Body of pancreas (tissue), 4 donors: Measurements from ENCODE around the gene SH3D19. TPM values are rescaled to one million over a fixed set of nuclear protein-coding genes. Genes with fewer than 3 reads are reported as not detected.
A peak's percentile ranks its signal among the peaks of the same experiment; 100 is the strongest.

ENCODE experiments used
- ATAC-seq: fragments of 150-250 bp; one replicate; pipeline ENCODE4 v1.9.1; 2016
- DNase-seq, 4 donors: peaks; one replicate each; pipeline ENCODE4 v3.0.0-alpha.2; 2019
- H3K27ac ChIP-seq, 4 donors: fragments of 200-600 bp; sonication (generic); 1 replicate in 3 of 4; 2 replicates in 1 of 4; pipeline versions ENCODE4 v1.5.1 to v1.6.1; 2016 to 2019; ENCODE audit warnings: mild to moderate bottlenecking in 1 of 4, mixed read lengths in 1 of 4, moderate library complexity in 1 of 4
- H3K27me3 ChIP-seq, 2 donors: fragments of 200-600 bp; sonication (generic); one replicate each; pipeline ENCODE4 v1.6.0; 2016; ENCODE audit warnings: mild to moderate bottlenecking in 1 of 2
- H3K36me3 ChIP-seq, 2 donors: fragments of 200-600 bp; sonication (generic); replicated peaks in 1 of 2; 2 replicates each; pipeline ENCODE4 v1.5.1; 2016; ENCODE audit warnings: low read depth in 2 of 2; ENCODE audit not compliant: insufficient read depth in 1 of 2
- H3K4me1 ChIP-seq: fragments of 200-600 bp; sonication (generic); one replicate; pipeline ENCODE4 v1.6.0; 2016
- H3K4me3 ChIP-seq, 2 donors: fragments of 200-600 bp; sonication (generic); 1 replicate in 1 of 2; 2 replicates in 1 of 2; pipeline ENCODE4 v1.5.1; 2016 to 2019
- H3K9me3 ChIP-seq, 3 donors: fragments of 200-600 bp; sonication (generic); 1 replicate in 2 of 3; 2 replicates in 1 of 3; pipeline ENCODE4 v1.5.1; 2016
- POLR2A ChIP-seq, 3 donors: fragments of 450-650 bp; IDR thresholded peaks; one replicate each; pipeline ENCODE4 v1.6.1; 2016; ENCODE audit warnings: antibody characterized with exemption in 3 of 3, mild to moderate bottlenecking in 2 of 3
- WGBS, 2 donors: methylation state at CpG; one replicate each; pipeline ENCODE4 v1.1.5; 2017; 5-methylcytosine and 5-hydroxymethylcytosine counted together
- intact Hi-C: fragments of 100-400 bp; cut with DNase I; formaldehyde crosslinking; loops from one replicate; pipeline ENCODE4 v1.15.1; 2023
- total RNA-seq, 2 donors: library from RNA; depleted of rRNA; stranded (reverse); fragments of >200 nt; gene quantifications; one replicate each; pipeline ENCODE4 v1.1.0, GENCODE V29; 2016
- TF ChIP-seq, protein P1 (sequence below), 7 experiments: fragments of 450-650 bp in 4 of 7; fragments of 200-600 bp in 3 of 7; sonication (generic) in 3 of 7; IDR thresholded peaks; one replicate each; pipeline ENCODE4 v1.5.1; 2016 to 2019; ENCODE audit warnings: antibody characterized with exemption in 7 of 7

The SH3D19 gene, protein sequence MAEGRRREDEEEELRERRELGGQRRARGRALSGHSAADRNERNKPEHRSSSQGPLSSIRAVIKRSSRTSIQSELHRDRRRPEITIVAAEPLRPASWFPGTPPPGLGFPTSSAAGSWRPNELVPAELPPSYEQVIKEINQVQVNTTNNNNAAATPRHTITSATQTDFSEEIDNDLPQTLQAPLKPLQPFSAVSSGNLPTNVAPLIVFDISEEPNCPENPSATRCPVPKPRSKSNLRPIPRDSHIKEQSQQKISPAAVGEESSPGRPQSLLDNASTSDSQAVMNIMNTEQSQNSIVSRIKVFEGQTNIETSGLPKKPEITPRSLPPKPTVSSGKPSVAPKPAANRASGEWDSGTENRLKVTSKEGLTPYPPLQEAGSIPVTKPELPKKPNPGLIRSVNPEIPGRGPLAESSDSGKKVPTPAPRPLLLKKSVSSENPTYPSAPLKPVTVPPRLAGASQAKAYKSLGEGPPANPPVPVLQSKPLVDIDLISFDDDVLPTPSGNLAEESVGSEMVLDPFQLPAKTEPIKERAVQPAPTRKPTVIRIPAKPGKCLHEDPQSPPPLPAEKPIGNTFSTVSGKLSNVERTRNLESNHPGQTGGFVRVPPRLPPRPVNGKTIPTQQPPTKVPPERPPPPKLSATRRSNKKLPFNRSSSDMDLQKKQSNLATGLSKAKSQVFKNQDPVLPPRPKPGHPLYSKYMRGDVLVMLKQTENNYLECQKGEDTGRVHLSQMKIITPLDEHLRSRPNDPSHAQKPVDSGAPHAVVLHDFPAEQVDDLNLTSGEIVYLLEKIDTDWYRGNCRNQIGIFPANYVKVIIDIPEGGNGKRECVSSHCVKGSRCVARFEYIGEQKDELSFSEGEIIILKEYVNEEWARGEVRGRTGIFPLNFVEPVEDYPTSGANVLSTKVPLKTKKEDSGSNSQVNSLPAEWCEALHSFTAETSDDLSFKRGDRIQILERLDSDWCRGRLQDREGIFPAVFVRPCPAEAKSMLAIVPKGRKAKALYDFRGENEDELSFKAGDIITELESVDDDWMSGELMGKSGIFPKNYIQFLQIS
- total RNA-seq: 10 to 100 TPM; 38.1 to 42.8 TPM

DNA sequence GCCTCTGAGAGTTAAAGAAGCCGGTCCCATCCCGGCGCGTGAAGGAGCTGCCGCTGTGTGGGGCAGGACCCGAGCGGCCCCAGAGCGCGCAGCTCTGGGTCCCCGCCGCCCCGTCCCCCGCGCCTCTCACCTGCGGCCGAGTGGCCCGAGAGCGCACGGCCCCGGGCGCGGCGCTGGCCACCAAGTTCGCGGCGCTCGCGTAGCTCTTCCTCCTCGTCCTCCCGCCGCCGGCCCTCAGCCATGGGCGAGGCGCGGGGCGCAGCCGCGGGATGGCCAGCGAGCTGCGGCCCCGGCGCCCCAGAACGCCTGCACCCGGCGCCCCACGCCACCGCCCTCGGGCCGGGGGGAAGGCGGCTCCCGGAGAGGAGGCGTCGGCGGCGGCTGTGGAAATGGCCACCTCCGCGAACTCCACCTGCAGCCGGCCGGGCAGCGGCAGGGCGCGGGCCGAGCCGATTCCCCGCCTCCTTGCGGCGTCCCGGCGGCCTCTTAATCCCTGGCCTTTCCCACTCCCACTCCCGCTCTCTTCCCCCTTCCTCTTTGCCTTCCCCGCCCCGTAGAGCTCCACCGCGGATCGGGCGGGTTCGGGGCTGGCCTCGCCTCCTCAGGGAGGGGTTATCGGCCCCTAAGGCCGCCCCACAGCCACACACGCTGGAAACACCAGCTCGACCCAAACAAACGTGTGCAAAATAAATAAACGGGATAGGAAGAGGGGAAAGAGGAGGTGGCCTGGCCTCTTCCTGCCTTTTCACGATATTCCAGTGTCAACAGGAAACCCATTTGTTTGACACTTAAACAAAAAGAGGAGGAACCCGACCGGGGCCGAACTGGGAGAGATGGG lies at the start of gene SH3D19:
TSS of gene SH3D19 (minus strand) at position 495 of the 838 bp plus-strand sequence. CDS start at position 242, 253 bp downstream.
- no peaks in the 10 kb centered on the region for H3K36me3 ChIP-seq
- peak within 1 kb of the TSS; percentile 44 to 67 for H3K4me3 ChIP-seq
- DNase-seq (peak; percentile 68 to 80 (median 76)), ATAC-seq (peak; percentile 81)
- H3K4me1 ChIP-seq: peaks cover 20% of the 10 kb centered on the region
- H3K9me3 ChIP-seq: no peaks in the 10 kb centered on the region
- intact Hi-C loops: no loop called here
- 0 to 1% methylated on average over 19 to 83 of the region's 88 CpGs for WGBS, 2 donors
- TF ChIP-seq, protein P1, sequence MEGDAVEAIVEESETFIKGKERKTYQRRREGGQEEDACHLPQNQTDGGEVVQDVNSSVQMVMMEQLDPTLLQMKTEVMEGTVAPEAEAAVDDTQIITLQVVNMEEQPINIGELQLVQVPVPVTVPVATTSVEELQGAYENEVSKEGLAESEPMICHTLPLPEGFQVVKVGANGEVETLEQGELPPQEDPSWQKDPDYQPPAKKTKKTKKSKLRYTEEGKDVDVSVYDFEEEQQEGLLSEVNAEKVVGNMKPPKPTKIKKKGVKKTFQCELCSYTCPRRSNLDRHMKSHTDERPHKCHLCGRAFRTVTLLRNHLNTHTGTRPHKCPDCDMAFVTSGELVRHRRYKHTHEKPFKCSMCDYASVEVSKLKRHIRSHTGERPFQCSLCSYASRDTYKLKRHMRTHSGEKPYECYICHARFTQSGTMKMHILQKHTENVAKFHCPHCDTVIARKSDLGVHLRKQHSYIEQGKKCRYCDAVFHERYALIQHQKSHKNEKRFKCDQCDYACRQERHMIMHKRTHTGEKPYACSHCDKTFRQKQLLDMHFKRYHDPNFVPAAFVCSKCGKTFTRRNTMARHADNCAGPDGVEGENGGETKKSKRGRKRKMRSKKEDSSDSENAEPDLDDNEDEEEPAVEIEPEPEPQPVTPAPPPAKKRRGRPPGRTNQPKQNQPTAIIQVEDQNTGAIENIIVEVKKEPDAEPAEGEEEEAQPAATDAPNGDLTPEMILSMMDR (IDR thresholded peaks at IDR 0.05): peak in 3 of 7 experiments; percentile 18 to 23 (median 22)
- TF ChIP-seq POLR2A (IDR thresholded peaks at IDR 0.05): peak; percentile 63 to 68 (median 64)
- no peaks in the 10 kb centered on the region for H3K27me3 ChIP-seq
- peak within 1 kb of the TSS; percentile 78 to 92 (median 88) for H3K27ac ChIP-seq

DNA sequence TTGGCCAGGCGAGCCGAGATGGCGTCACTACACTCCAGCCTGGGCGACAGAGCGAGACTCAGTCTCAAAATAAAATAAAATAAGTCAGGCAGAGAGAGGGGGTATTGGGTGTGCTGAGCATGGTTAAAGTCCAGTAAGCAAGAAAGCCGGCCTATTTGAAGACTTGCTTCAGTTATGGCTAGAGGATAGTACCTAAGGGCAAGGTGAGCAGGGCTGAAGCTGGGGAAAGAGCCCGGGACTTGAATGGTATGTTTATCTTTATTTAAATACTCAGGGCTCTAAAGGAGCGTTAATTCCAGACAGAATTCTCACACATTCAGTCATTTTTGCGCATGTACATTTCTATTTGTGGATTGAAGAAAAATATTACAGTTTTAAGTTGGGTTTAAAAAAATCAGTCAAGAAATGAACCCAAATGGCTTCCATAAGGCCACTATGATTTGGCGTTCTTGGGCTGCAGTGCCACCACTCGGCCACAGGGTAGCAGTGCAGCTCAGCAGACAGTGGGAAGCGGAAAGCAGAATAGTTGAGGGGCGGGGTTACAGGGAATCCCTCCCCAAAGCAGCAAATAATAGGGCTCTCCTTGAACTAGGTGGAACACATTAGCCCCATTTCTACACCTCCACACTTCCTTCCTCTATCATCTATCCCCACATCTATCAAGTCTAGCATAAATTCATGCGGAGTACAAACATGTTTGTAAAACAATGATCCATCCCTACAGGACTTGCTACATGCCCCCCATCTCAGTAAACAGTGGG lies 37.2 kb upstream of the SH3D19 start:
- WGBS, 2 donors: 29 to 41% methylated on average over 11 to 14 of the region's 14 CpGs
- no peaks in the 10 kb centered on the region for H3K4me1 ChIP-seq
- peak; percentile 99 for ATAC-seq
- no peaks in the 10 kb centered on the region for H3K27me3 ChIP-seq
- intact Hi-C loops: no loop called here
- H3K9me3 ChIP-seq: no peaks in the 10 kb centered on the region
- no peak for TF ChIP-seq POLR2A (IDR thresholded peaks at IDR 0.05)
- TF ChIP-seq, protein P1 (IDR thresholded peaks at IDR 0.05): peak; percentile 95 to 98 (median 97)
- peak; percentile 87 to 90 (median 88) for DNase-seq
- no peaks in the 10 kb centered on the region for H3K36me3 ChIP-seq
- no peak overlapping the region for H3K4me3 ChIP-seq
- H3K27ac ChIP-seq: peak overlapping the region in 1 of 4 donors; percentile 18

DNA sequence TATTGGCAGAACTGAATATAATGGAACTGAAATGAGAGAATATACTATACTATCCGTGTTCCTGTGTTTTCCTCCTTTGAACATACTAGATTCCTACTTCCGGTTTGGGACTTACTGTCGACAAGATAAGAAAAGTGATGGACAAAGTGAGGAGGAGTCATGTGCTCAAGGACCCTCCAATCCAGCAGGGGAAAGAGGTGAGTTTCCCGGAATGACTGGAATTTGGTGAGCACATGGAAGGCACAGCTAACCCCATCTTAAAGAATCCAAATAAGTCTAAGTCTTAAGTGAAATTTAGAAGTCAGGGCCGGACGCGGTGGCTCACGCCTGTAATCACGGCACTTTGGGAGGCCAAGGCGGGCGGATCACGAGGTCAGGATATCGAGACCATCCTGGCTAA lies 36.6 kb upstream of the SH3D19 start:
- Histone ChIP-seq H3K27me3 (no peaks in the 10 kb centered on the region), H3K36me3 (no peaks in the 10 kb centered on the region), H3K4me3 (no peak overlapping the region), H3K4me1 (no peaks in the 10 kb centered on the region), H3K9me3 (no peaks in the 10 kb centered on the region), H3K27ac (no peak overlapping the region)
- 85 to 88% methylated on average over 13 of the region's 13 CpGs for WGBS, 2 donors
- ATAC-seq (no peak), DNase-seq (no peak)
- TF ChIP-seq, protein P1 (IDR thresholded peaks at IDR 0.05): no peak
- no peak for TF ChIP-seq POLR2A (IDR thresholded peaks at IDR 0.05)
- intact Hi-C loops: no loop called here

DNA sequence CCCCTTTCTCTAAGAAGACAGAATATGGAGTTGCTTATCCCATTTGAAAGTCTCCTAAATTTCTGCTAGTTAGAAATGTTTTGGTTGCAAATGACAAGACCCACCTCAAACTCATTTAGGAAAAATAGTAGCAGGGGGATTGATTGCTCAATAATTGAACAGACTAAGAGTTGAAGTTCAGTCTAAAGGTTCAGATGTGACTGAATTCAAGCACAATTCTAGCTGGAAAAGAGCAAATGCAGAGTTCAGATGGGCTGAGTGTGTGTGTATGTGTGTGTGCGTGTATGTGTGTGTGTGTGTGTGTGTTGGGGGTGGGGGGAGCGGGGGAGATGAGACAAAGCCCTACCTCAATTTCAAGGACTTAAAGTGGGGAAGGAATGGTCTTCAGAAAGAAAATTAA lies 35.7 kb upstream of the SH3D19 start:
- H3K36me3 ChIP-seq: no peaks in the 10 kb centered on the region
- no peaks in the 10 kb centered on the region for H3K4me1 ChIP-seq
- no peak for TF ChIP-seq POLR2A (IDR thresholded peaks at IDR 0.05)
- TF ChIP-seq, protein P1 (IDR thresholded peaks at IDR 0.05): no peak
- ATAC-seq (no peak), DNase-seq (no peak)
- no peak overlapping the region for H3K4me3 ChIP-seq
- H3K27me3 ChIP-seq: no peaks in the 10 kb centered on the region
- no peak overlapping the region for H3K27ac ChIP-seq
- no peaks in the 10 kb centered on the region for H3K9me3 ChIP-seq
- WGBS, 2 donors: 87 to 95% methylated on average over 2 of the region's 2 CpGs
- intact Hi-C loops: no loop called here
